Measurements from ENCODE around the gene FBXO17. TPM values are rescaled to one million over a fixed set of nuclear protein-coding genes. Genes with fewer than 3 reads are reported as not detected.

The FBXO17 gene
- total RNA-seq, 1 donor from 2014 or later, result not detected

DNA sequence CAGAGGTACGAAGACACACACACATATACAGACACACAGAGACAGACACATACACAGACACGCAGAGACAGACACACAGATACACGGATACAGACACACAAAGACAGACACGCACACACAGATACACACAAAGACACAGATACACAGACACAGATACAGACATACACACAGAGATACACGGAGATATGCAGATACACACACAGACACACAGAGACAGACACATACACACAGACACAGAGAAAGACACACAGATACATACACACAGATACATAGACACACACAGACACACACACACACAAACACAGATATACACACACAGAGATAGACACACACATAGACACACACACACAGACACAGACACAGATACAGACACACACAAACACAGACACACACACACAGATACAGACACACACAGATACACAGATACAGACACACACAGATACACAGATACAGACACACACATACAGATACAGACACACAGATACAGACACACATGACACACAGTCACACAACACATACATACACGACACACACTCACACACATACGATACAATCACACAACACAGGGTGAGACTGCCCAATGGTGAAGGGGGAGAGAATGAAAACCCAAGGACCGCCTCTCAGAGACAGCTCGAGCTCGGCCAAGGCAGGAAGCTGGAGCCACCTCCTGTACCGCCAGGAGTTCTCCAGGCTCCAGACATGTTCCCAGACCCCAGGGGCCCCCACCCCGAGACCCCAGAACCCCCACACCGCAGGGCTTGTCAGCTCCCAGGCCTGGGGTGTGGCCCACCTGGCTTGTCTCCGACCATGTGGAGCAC, 54.7 kb downstream of the FBXO17 start:
- POLR2A ChIA-PET, result no interaction called here
- no peak for DNase-seq
- CTCF ChIA-PET, result no interaction called here

DNA sequence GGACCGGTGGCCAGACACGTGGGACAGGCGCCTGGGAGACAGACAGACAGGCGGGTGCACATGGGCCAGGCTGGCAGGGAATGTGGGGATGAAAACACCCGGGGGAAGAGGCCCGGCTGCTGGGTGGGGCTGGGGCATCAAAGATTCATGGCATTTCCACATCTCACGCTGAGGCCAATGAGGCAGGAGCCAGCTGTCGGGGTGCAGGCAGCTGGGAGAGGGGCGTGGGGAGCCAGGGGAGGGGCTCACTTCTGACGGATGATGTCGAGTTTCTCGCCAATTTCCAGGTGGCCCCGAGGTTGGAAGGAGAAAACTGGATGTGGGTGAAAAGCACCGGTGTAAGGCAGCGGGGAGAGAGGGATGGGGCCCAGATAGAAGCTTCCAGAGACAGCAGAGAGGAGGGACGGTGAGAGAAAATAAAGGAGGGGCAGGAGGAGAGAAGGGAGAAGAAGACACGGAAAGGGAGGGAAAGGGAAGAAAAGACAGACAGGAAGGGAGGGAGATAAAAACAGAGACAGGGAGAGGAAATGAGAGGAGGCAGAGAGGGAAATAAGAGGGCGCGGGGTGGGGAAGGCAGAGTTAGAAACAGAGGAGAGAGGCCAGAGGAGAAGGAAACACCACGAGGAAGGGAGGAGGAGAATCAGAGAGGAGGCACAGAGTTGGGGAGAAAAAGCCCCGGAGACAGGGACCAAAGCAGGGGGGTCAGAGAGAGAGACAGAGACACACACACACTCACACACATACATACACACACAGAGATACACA, 55.5 kb downstream of the FBXO17 start:
- TF ChIP-seq, protein P1, sequence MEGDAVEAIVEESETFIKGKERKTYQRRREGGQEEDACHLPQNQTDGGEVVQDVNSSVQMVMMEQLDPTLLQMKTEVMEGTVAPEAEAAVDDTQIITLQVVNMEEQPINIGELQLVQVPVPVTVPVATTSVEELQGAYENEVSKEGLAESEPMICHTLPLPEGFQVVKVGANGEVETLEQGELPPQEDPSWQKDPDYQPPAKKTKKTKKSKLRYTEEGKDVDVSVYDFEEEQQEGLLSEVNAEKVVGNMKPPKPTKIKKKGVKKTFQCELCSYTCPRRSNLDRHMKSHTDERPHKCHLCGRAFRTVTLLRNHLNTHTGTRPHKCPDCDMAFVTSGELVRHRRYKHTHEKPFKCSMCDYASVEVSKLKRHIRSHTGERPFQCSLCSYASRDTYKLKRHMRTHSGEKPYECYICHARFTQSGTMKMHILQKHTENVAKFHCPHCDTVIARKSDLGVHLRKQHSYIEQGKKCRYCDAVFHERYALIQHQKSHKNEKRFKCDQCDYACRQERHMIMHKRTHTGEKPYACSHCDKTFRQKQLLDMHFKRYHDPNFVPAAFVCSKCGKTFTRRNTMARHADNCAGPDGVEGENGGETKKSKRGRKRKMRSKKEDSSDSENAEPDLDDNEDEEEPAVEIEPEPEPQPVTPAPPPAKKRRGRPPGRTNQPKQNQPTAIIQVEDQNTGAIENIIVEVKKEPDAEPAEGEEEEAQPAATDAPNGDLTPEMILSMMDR (IDR thresholded peaks at IDR 0.05), result no peak
- ATAC-seq (ENCODE audit: low read depth) (no peak), DNase-seq (no peak)
- H3K4me3 Mint-ChIP-seq, result no peak overlapping the region
- H3K27ac Mint-ChIP-seq, result no peak overlapping the region
- ChIA-PET POLR2A (no interaction called here), CTCF (no interaction called here)
- no peaks in the 10 kb centered on the region for H3K9me3 Mint-ChIP-seq
- H3K36me3 Mint-ChIP-seq (ENCODE audit: low read depth), result peaks cover 30% of the 10 kb centered on the region
- H3K4me1 Mint-ChIP-seq, result no peaks in the 10 kb centered on the region
- intact Hi-C loops (cut with micrococcal nuclease), result no loop called here
- H3K27me3 Mint-ChIP-seq, result no peaks in the 10 kb centered on the region

More for the DNA sequence above, 54.7 kb downstream of the FBXO17 start:
- Mint-ChIP-seq H3K36me3 (ENCODE audit: low read depth) (peaks cover 35% of the 10 kb centered on the region), H3K27ac (no peak overlapping the region), H3K9me3 (no peaks in the 10 kb centered on the region), H3K4me1 (no peaks in the 10 kb centered on the region), H3K4me3 (no peak overlapping the region), H3K27me3 (no peaks in the 10 kb centered on the region)
- no peak for ATAC-seq (ENCODE audit: low read depth)
- TF ChIP-seq, protein P1 (IDR thresholded peaks at IDR 0.05), result no peak
- intact Hi-C loops (cut with micrococcal nuclease), result no loop called here

DNA sequence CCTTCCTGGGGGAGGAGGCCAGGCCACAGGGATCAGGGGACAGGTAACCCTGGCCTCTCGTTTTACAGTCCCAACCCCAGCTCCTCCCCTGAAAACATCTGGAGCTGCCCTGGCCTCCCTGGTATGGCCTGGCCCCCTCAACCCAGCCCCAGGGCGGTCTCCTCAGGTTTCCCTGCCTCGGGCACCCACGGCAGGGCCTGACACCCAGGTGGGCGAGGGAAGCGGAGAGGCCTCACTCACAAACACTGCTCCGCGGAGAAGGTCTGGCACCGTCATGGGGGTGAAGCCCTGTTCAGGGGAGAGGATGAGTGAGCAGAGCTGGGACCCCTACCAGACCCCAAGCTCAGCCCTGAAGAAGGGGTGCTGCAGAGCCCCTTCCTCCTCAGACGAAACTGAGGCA, 57.0 kb downstream of the FBXO17 start:
- Mint-ChIP-seq H3K27ac (no peak overlapping the region), H3K9me3 (no peaks in the 10 kb centered on the region), H3K4me3 (no peak overlapping the region), H3K27me3 (no peaks in the 10 kb centered on the region), H3K4me1 (no peaks in the 10 kb centered on the region), H3K36me3 (ENCODE audit: low read depth) (peaks cover 18% of the 10 kb centered on the region)
- DNase-seq (no peak), ATAC-seq (ENCODE audit: low read depth) (no peak)
- intact Hi-C loops (cut with micrococcal nuclease), result no loop called here
- POLR2A ChIA-PET, result no interaction called here
- TF ChIP-seq, protein P1 (IDR thresholded peaks at IDR 0.05), result no peak
- CTCF ChIA-PET, result no interaction called here

DNA sequence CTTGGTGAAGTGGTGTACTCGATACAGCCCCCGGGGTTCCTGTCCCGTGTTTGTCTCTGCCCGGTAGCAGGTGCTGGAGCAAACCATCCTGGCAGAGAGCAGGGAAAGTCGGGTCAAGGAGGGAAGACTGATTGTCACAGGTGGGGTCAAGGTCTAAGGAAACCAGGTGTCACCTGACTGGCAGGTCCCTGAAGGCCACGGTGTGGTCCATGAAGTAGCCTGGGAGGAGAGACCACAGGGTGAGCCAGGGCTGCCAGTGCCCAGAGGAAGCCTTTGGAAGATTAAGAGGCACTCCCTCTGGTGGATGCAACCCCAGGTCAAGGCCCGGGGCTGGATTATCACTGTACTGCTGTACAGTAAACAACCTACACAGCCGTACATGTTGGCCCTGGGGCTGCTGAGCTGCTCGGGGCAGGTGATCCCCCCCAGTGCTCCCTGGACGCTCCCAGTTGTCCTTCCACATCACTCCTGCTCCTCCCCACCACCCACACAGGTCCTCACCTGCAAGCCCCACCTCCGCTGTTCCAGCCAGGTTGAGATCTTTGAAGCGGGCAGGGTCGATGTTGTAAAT, 57.5 kb downstream of the FBXO17 start:
- no peak for DNase-seq
- H3K4me1 Mint-ChIP-seq, result no peaks in the 10 kb centered on the region
- TF ChIP-seq, protein P1 (IDR thresholded peaks at IDR 0.05), result no peak
- H3K9me3 Mint-ChIP-seq, result no peaks in the 10 kb centered on the region
- ATAC-seq (ENCODE audit: low read depth), result no peak
- H3K27me3 Mint-ChIP-seq, result no peaks in the 10 kb centered on the region
- ChIA-PET POLR2A (interaction anchor here (0.6 to 1.2 kb wide), 3 partner anchors 10 to 384 kb away, joined by 4 to 7 read pairs (median 6); no protein-coding TSS in a partner anchor), CTCF (no interaction called here)
- peaks cover 18% of the 10 kb centered on the region for H3K36me3 Mint-ChIP-seq (ENCODE audit: low read depth)
- no peak overlapping the region for H3K4me3 Mint-ChIP-seq
- intact Hi-C loops (cut with micrococcal nuclease), result no loop called here
- no peak overlapping the region for H3K27ac Mint-ChIP-seq

DNA sequence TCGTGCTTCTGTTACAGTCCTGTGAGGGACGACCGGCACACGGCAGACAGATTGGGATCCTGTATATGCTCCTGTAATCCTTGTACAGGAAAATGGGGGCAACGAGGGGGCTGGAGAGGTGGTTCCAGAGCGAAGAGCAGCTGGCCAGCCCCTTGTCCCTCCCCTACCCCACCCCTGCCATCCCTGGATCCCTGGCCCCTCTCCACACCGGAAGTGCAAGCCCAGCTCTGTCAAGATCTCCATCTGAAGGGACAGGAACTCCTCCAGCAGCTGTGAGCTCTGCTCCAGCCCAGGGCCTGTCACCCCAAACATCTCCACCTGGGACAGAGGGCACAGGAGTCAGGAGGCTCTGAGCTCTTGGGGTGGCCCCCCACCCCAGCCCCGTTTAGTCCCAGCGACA, 58.0 kb downstream of the FBXO17 start:
- Mint-ChIP-seq H3K9me3 (no peaks in the 10 kb centered on the region), H3K27ac (no peak overlapping the region), H3K36me3 (ENCODE audit: low read depth) (peaks cover 16% of the 10 kb centered on the region), H3K4me1 (no peaks in the 10 kb centered on the region), H3K27me3 (no peaks in the 10 kb centered on the region), H3K4me3 (no peak overlapping the region)
- intact Hi-C loops (cut with micrococcal nuclease), result no loop called here
- CTCF ChIA-PET, result no interaction called here
- ATAC-seq (ENCODE audit: low read depth) (no peak), DNase-seq (no peak)
- TF ChIP-seq, protein P1 (IDR thresholded peaks at IDR 0.05), result no peak
- POLR2A ChIA-PET, result interaction anchor here (0.6 to 1.2 kb wide), 3 partner anchors 10 to 384 kb away, joined by 4 to 7 read pairs (median 6); no protein-coding TSS in a partner anchor

All from activated B cell treated with CpG ODN at 0.5 μM for 24 hours (primary cell).